PC-3 (cell line): ENCODE measurements around the gene UMODL1. TPM values are rescaled to one million over a fixed set of nuclear protein-coding genes. Genes with fewer than 3 reads are reported as not detected.

Source experiments
- ATAC-seq: fragments of 200-7000 bp; cut with Tn5 transposase; 2 replicates; pipeline ENCODE4 v1.9.1; 2020; ENCODE audit warnings: mild to moderate bottlenecking, moderate library complexity
- BruUV-seq: library from RNA; stranded (reverse); fragments of 400-500 nt; replicated peaks from 2 replicates; lab custom pipeline; 2021; lab: Mats Ljungman, UMichigan
- CTCF ChIA-PET: fragments of 300-600 bp; sonication (Branson Sonifier 250); formaldehyde crosslinking; loops from one replicate; lab custom pipeline; 2022; ENCODE audit warnings: antibody characterized with exemption; lab: Charles Lee
- POLR2A ChIA-PET: fragments of 300-600 bp; sonication (Branson Sonifier 250); formaldehyde crosslinking; loops from one replicate; lab custom pipeline; 2022; ENCODE audit warnings: antibody characterized with exemption; ENCODE audit not compliant: unreplicated experiment; lab: Charles Lee
- DNase-seq: peaks from one replicate; pipeline ENCODE4 v3.0.0-alpha.2; 2015
- H2AFZ ChIP-seq: fragments of 300-600 bp; sonication (generic); 2 replicates; pipeline ENCODE4 v1.6.0; 2016; ENCODE audit warnings: antibody characterized with exemption, low read length
- H3F3A ChIP-seq: fragments of 300-600 bp; sonication (generic); one replicate; pipeline ENCODE4 v1.6.0; 2017; ENCODE audit warnings: antibody characterized with exemption, low read length, control low read depth, mild to moderate bottlenecking; ENCODE audit not compliant: unreplicated experiment
- H3K27ac ChIP-seq: fragments of 300-600 bp; sonication (generic); 2 replicates; pipeline ENCODE4 v1.5.1; 2016; ENCODE audit warnings: mild to moderate bottlenecking, low read length
- H3K27me3 ChIP-seq: fragments of 300-600 bp; sonication (generic); 2 replicates; pipeline ENCODE4 v1.6.1; 2016; ENCODE audit warnings: low read length, mixed read lengths
- H3K36me3 ChIP-seq: fragments of 300-600 bp; sonication (generic); 2 replicates; pipeline ENCODE4 v1.6.1; 2016; ENCODE audit warnings: low read depth, mixed run types, low read length, mixed read lengths
- H3K4me1 ChIP-seq: fragments of 300-600 bp; sonication (generic); 2 replicates; pipeline ENCODE4 v1.5.1; 2016; ENCODE audit warnings: low read length; ENCODE audit not compliant: insufficient read depth
- H3K4me2 ChIP-seq: fragments of 300-600 bp; sonication (generic); 2 replicates; pipeline ENCODE4 v1.6.0; 2016; ENCODE audit warnings: low read length
- H3K4me3 ChIP-seq: fragments of 300-600 bp; sonication (generic); 2 replicates; pipeline ENCODE4 v1.5.1; 2016; ENCODE audit warnings: mild to moderate bottlenecking, low read length, mixed read lengths
- H3K79me2 ChIP-seq: fragments of 300-600 bp; sonication (generic); 2 replicates; pipeline ENCODE4 v1.6.1; 2017; ENCODE audit warnings: low read length, mixed read lengths
- H3K9ac ChIP-seq: fragments of 300-600 bp; sonication (generic); 2 replicates; pipeline ENCODE4 v1.6.0; 2016; ENCODE audit warnings: mild to moderate bottlenecking, low read length
- H3K9me2 ChIP-seq: fragments of 300-600 bp; sonication (generic); replicated peaks from 2 replicates; pipeline ENCODE4 v1.6.1; 2016; ENCODE audit warnings: mixed run types, low read length, mixed read lengths
- H3K9me3 ChIP-seq: fragments of 300-600 bp; sonication (generic); 2 replicates; pipeline ENCODE4 v1.6.1; 2016; ENCODE audit warnings: low read length, mixed read lengths
- H4K20me1 ChIP-seq: fragments of 300-600 bp; sonication (generic); 2 replicates; pipeline ENCODE4 v1.6.1; 2016; ENCODE audit warnings: low read length, mixed read lengths
- CTCF ChIP-seq: fragments of 300-600 bp; sonication (generic); conservative IDR thresholded peaks from 2 replicates; pipeline ENCODE4 v1.5.1; 2017; ENCODE audit warnings: antibody characterized with exemption, low read depth, mild to moderate bottlenecking, low read length
- EZH2 ChIP-seq: fragments of 300-600 bp; sonication (generic); IDR thresholded peaks from one replicate; pipeline ENCODE4 v1.6.1; 2017; ENCODE audit warnings: antibody characterized with exemption, mild to moderate bottlenecking, low read length; ENCODE audit not compliant: unreplicated experiment
- EZH2phosphoT487 ChIP-seq: fragments of 300-600 bp; sonication (generic); IDR thresholded peaks from 2 replicates; pipeline ENCODE4 v1.6.1; 2018; ENCODE audit warnings: mild to moderate bottlenecking, antibody characterized with exemption, low read length, borderline replicate concordance
- intact Hi-C: fragments of 100-400 bp; cut with micrococcal nuclease; formaldehyde crosslinking; loops from 2 replicates; pipeline ENCODE4 v1.9.0; 2023
- total RNA-seq: library from RNA; depleted of rRNA; stranded (reverse); fragments of >200 nt; gene quantifications from 2 replicates; pipeline ENCODE4 v1.2.3, GENCODE V29; 2014

UMODL1 gene
- total RNA-seq, 1 experiment from 2014 or later: not detected

GRCh38 chr21:42154237-42155044 lies 83.3 kb downstream of the UMODL1 start:
- no peak overlapping the region for H3K4me2 ChIP-seq
- H3K36me3 ChIP-seq: no peaks in the 10 kb centered on the region
- H3K27ac ChIP-seq: no peak overlapping the region
- ChIA-PET CTCF (no interaction called here), POLR2A (no interaction called here)
- no TSS peak for BruUV-seq
- H3F3A ChIP-seq: no peaks in the 10 kb centered on the region
- ATAC-seq (no peak), DNase-seq (no peak)
- no peaks in the 10 kb centered on the region for H3K4me1 ChIP-seq
- H3K9me2 ChIP-seq: no peaks in the 10 kb centered on the region
- intact Hi-C loops: no loop called here
- no peaks in the 10 kb centered on the region for H3K9me3 ChIP-seq
- H3K79me2 ChIP-seq: no peaks in the 10 kb centered on the region
- no peaks in the 10 kb centered on the region for H4K20me1 ChIP-seq
- no peak overlapping the region for H2AFZ ChIP-seq
- TF ChIP-seq CTCF: no peak
- no peak for TF ChIP-seq EZH2phosphoT487
- TF ChIP-seq EZH2: no peak
- no peaks in the 10 kb centered on the region for H3K27me3 ChIP-seq
- H3K4me3 ChIP-seq: no peak overlapping the region
- H3K9ac ChIP-seq: no peak overlapping the region

- CTCF ChIA-PET: no interaction called here
- Histone ChIP-seq H3F3A (no peaks in the 10 kb centered on the region), H3K9me3 (no peaks in the 10 kb centered on the region), H3K79me2 (no peaks in the 10 kb centered on the region), H4K20me1 (no peaks in the 10 kb centered on the region), H2AFZ (no peak overlapping the region), H3K27me3 (no peaks in the 10 kb centered on the region), H3K27ac (no peak overlapping the region), H3K4me3 (no peak overlapping the region), H3K36me3 (no peaks in the 10 kb centered on the region), H3K9me2 (no peaks in the 10 kb centered on the region), H3K4me2 (no peak overlapping the region), H3K4me1 (no peaks in the 10 kb centered on the region), H3K9ac (no peak overlapping the region)
- DNase-seq (no peak), ATAC-seq (no peak)
- POLR2A ChIA-PET: no interaction called here
- intact Hi-C loops: no loop called here
- no peak for TF ChIP-seq CTCF
- TF ChIP-seq EZH2: no peak
- TF ChIP-seq EZH2phosphoT487: no peak
- BruUV-seq: no TSS peak
These were observed 84.1 kb downstream of the UMODL1 start for GRCh38 chr21:42155045-42155855.
